Subcutaneous adipose tissue (tissue), 4 donors: Measurements from ENCODE around the gene CD40. TPM values are rescaled to one million over a fixed set of nuclear protein-coding genes. Genes with fewer than 3 reads are reported as not detected.

ENCODE experiments used
- total RNA-seq, 4 donors: library from RNA; depleted of rRNA; stranded (reverse); fragments of >200 nt; gene quantifications; one replicate each; pipeline ENCODE4 v1.1.0, GENCODE V29; 2016
- TF ChIP-seq, protein P1 (sequence below): fragments of 450-650 bp; IDR thresholded peaks from one replicate; pipeline ENCODE4 v1.5.1; 2016; ENCODE audit warnings: low read depth, mild to moderate bottlenecking, control low read depth, antibody characterized with exemption, moderate library complexity

The CD40 gene
- total RNA-seq, 4 donors from 2014 or later, result 9.5 to 22.8 (median 17.7) TPM

DNA sequence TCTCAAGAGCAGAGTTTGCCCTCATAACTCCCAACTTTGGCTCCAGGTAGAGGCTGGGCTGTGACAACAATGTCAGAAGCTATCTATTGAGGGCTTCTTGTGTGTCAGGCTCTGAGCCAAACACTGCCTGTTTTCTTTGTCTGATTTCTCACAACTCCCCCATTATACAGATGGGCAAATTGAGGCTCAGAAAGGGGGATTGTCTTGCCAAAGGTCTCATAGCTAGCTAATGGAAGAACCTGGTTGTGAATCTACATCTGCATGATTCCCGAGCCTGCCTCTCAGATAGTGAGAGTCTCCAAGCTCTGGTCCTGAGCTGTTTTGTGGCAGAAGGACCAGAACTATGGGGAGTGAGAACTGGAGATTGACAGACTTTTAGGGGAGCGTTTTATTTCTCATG, 1.4 kb downstream of the CD40 start:
- TF ChIP-seq, protein P1, sequence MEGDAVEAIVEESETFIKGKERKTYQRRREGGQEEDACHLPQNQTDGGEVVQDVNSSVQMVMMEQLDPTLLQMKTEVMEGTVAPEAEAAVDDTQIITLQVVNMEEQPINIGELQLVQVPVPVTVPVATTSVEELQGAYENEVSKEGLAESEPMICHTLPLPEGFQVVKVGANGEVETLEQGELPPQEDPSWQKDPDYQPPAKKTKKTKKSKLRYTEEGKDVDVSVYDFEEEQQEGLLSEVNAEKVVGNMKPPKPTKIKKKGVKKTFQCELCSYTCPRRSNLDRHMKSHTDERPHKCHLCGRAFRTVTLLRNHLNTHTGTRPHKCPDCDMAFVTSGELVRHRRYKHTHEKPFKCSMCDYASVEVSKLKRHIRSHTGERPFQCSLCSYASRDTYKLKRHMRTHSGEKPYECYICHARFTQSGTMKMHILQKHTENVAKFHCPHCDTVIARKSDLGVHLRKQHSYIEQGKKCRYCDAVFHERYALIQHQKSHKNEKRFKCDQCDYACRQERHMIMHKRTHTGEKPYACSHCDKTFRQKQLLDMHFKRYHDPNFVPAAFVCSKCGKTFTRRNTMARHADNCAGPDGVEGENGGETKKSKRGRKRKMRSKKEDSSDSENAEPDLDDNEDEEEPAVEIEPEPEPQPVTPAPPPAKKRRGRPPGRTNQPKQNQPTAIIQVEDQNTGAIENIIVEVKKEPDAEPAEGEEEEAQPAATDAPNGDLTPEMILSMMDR, result no peak

DNA sequence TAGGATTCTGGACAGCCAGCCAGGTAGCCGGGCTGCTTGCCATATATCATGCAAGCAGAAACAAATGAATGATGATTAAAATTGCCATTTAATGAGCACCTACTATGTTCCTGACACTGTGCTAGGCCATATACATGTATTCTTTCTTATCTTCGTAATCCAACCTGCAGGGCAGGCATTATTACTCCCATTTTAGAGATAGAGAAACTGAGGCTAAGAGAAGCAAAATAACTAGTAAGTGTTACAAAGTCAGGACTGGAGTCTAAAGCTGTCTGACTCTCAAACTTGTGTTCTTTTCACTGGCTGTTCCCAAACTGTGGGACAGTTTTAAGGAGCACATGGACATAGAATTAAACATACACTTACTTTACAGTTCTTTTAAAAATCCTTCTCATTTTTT, 2.0 kb downstream of the CD40 start:
- TF ChIP-seq, protein P1, result no peak

DNA sequence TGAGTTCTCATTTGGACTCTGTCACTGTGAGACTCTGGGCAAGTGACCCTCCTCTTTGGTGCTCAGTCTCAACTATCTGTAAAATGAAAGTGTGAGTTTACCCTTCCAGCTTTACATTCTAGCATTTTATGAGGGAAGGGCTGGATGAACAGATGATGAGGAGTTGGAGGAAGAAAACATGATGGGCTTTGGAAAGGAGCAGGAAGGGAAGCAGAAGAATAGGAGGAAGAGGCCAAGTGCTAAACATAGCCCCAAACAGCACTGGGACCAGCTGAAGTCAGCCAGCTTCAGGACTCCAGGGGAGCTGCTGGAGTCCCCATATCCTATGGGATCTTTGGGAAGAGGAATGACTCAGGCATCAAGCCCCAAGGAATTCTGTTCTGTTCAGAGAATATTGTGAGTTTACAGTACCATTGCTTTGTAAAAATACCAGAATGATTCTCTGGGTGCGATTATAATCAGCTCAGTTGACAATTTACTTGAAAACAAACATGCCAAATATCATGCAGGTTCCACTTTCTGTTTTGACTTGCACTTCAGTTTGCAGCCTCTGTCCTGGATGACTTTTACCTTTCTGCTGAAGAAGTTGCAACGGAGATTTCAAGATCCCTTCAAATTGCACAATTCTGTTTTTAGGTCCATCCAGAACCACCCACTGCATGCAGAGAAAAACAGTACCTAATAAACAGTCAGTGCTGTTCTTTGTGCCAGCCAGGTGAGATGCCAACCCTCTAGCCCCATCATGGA, 3.2 kb downstream of the CD40 start:
- TF ChIP-seq, protein P1, result no peak

DNA sequence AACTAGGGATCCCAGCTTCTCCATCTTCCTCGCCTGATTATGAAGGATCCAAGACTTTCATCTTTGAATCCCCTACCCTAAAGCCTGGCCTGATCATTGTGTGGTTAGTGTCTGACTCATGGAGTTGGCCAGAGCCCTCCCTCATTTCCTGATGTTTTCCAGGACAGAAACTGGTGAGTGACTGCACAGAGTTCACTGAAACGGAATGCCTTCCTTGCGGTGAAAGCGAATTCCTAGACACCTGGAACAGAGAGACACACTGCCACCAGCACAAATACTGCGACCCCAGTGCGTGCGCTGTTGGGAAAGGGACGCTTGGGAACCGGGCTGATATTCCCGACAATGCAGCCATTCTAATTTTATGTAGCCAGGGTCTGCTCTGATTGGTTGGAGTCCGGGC, 4.0 kb downstream of the CD40 start:
- TF ChIP-seq, protein P1, result no peak

DNA sequence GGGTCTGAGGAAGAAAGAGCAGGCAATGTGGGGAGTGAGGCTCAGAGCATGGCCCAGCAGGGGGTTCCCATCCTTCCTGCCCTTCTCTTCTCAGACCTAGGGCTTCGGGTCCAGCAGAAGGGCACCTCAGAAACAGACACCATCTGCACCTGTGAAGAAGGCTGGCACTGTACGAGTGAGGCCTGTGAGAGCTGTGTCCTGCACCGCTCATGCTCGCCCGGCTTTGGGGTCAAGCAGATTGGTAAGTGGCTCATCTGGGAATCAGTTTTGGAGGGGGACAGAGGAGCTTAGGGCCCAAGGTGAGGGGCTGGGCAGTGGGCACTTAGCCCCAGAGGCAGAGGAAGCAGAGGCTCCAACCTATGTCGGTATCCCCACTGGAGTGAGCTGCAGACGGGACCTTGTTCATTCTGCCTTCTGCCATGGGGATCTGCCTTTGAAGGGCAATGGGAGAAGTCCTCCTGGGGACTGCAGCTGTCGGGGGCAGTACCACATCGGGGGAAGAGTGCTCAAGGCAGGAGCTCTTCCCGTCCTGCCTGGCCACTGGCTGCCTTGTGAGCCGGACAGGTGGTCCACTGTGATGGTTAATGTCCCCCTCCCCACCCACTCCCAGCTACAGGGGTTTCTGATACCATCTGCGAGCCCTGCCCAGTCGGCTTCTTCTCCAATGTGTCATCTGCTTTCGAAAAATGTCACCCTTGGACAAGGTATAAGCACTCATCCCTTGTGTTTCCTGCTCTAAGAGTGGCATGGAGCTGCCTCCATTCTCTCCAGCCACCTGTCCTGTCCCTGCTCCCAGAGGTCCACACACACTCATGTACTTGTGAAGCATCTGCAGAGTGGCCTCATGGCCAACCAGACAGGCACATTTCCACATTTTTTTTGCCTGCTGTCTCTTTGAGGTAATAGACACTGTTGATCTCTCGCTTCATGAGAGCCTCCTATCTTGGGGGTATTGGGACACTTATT, 4.7 kb downstream of the CD40 start:
- TF ChIP-seq, protein P1, result no peak

DNA sequence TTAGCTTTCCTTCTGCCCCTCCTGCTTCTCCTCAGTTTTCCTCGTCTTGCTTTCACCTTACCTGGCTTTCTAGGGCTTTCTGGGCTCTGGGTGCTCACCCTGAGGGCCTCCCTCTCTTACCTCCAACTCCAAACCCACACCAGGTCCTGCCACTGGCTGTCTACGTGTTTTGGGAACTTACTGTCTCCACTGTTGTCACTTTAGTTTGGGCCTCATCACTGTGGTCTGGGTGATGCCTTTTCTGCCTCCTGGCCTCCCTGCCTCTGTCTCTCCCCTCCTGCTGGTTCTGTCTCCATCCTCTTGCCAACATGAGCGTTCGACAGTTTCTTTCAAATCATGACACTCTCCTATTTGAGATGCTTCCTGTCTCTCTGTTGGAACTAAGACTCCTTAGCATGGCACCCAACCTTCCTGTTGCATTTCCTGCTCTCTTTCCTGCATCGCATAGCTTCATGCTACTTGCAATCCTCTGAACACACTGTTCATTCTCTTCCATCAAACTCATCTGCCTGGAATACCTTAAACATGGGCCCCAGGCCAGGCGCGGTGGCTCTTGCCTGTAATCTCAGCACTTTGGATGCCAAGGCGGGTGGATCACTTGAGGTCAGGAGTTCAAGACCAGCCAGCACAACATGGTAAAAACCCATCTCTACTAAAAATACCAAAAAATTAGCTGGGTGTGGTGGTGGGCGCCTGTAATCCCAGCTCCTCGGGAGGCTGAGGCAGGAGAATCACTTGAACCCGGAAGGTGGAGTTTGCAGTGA, 5.5 kb downstream of the CD40 start:
- TF ChIP-seq, protein P1, result no peak
